SJSA1 (cell line): Measurements from ENCODE around the gene SCGB1D1. TPM values are rescaled to one million over a fixed set of nuclear protein-coding genes. Genes with fewer than 3 reads are reported as not detected.

ENCODE experiments used
- DNase-seq, 2 experiments: peaks; one replicate each; pipeline ENCODE4 v3.0.0-alpha.2; 2015 to 2020; ENCODE audit warnings: low spot score in 2 of 2, low read depth in 1 of 2
- H3K27ac ChIP-seq: fragments of 250-450 bp; sonication (Bioruptor Pico); 2 replicates; pipeline ENCODE4 v1.5.1; 2020; ENCODE audit warnings: mild to moderate bottlenecking, moderate library complexity
- H3K27me3 ChIP-seq: fragments of 250-450 bp; sonication (Bioruptor Pico); replicated peaks from 2 replicates; pipeline ENCODE4 v1.5.1; 2020; ENCODE audit warnings: mild to moderate bottlenecking, moderate library complexity
- H3K36me3 ChIP-seq: fragments of 250-450 bp; sonication (Bioruptor Pico); 2 replicates; pipeline ENCODE4 v1.5.1; 2020; ENCODE audit warnings: mild to moderate bottlenecking
- H3K4me1 ChIP-seq: fragments of 250-450 bp; sonication (Bioruptor Pico); replicated peaks from 2 replicates; pipeline ENCODE4 v1.6.1; 2021; ENCODE audit warnings: mild to moderate bottlenecking
- H3K4me3 ChIP-seq: fragments of 250-450 bp; sonication (Bioruptor Pico); 2 replicates; pipeline ENCODE4 v1.5.1; 2020; ENCODE audit warnings: mild to moderate bottlenecking
- H3K9me3 ChIP-seq: fragments of 250-450 bp; sonication (Bioruptor Pico); replicated peaks from 2 replicates; pipeline ENCODE4 v1.5.1; 2020; ENCODE audit warnings: mild to moderate bottlenecking
- total RNA-seq: library from RNA; depleted of rRNA; stranded (reverse); fragments of >200 nt; shearing (Covaris generic); gene quantifications from 2 replicates; pipeline ENCODE4 v1.2.3, GENCODE V29; 2014

Gene SCGB1D1
- total RNA-seq, 1 experiment from 2014 or later = not detected

- peak in 1 of 2 experiments; percentile 39 for DNase-seq
- Histone ChIP-seq H3K36me3 (peaks cover 82% of the 10 kb centered on the region), H3K4me3 (no peak overlapping the region), H3K9me3 (no peaks in the 10 kb centered on the region), H3K27ac (no peak overlapping the region), H3K27me3 (no peaks in the 10 kb centered on the region), H3K4me1 (no peaks in the 10 kb centered on the region)
Observed at GRCh38 chr11:62149986-62150886, 39.8 kb upstream of the SCGB1D1 start.

- no peaks in the 10 kb centered on the region for H3K4me1 ChIP-seq
- no peak overlapping the region for H3K4me3 ChIP-seq
- no peak overlapping the region for H3K27ac ChIP-seq
- peak in 1 of 2 experiments; percentile 42 for DNase-seq
- H3K36me3 ChIP-seq = peaks cover 73% of the 10 kb centered on the region
- H3K27me3 ChIP-seq = no peaks in the 10 kb centered on the region
- no peaks in the 10 kb centered on the region for H3K9me3 ChIP-seq
Observed at GRCh38 chr11:62150887-62151736, 38.9 kb upstream of the SCGB1D1 start.

GRCh38 chr11:62151737-62152102, 38.3 kb upstream of the SCGB1D1 start:
- no peaks in the 10 kb centered on the region for H3K27me3 ChIP-seq
- no peak overlapping the region for H3K4me3 ChIP-seq
- no peaks in the 10 kb centered on the region for H3K9me3 ChIP-seq
- no peak overlapping the region for H3K27ac ChIP-seq
- peaks cover 67% of the 10 kb centered on the region for H3K36me3 ChIP-seq
- DNase-seq = peak in 1 of 2 experiments; percentile 39
- no peaks in the 10 kb centered on the region for H3K4me1 ChIP-seq

- Histone ChIP-seq H3K27me3 (no peaks in the 10 kb centered on the region), H3K36me3 (peaks cover 60% of the 10 kb centered on the region), H3K4me1 (no peaks in the 10 kb centered on the region), H3K4me3 (no peak overlapping the region), H3K27ac (no peak overlapping the region), H3K9me3 (no peaks in the 10 kb centered on the region)
- DNase-seq = peak in 1 of 2 experiments; percentile 39
Observed at GRCh38 chr11:62152245-62153086, 37.5 kb upstream of the SCGB1D1 start.

GRCh38 chr11:62153087-62153395, 37.0 kb upstream of the SCGB1D1 start:
- H3K36me3 ChIP-seq = peaks cover 54% of the 10 kb centered on the region
- no peak for DNase-seq
- no peaks in the 10 kb centered on the region for H3K27me3 ChIP-seq

GRCh38 chr11:62153617-62154016, 36.4 kb upstream of the SCGB1D1 start:
- Histone ChIP-seq H3K27ac (no peak overlapping the region), H3K4me1 (no peaks in the 10 kb centered on the region), H3K36me3 (peaks cover 48% of the 10 kb centered on the region), H3K9me3 (no peaks in the 10 kb centered on the region), H3K27me3 (0 out of 2 replicates have a peak, but pooled peaks cover 5% of the 10 kb centered on the region), H3K4me3 (no peak overlapping the region)
- no peak for DNase-seq

More at GRCh38 chr11:62153087-62153395, 37.0 kb upstream of the SCGB1D1 start:
- Histone ChIP-seq H3K4me1 (no peaks in the 10 kb centered on the region), H3K27ac (no peak overlapping the region), H3K4me3 (no peak overlapping the region), H3K9me3 (no peaks in the 10 kb centered on the region)

- Histone ChIP-seq H3K27ac (no peak overlapping the region), H3K4me3 (no peak overlapping the region), H3K27me3 (peaks cover 25% of the 10 kb centered on the region), H3K9me3 (no peaks in the 10 kb centered on the region), H3K36me3 (peaks cover 11% of the 10 kb centered on the region), H3K4me1 (no peaks in the 10 kb centered on the region)
- DNase-seq = no peak
Observed at GRCh38 chr11:62157603-62158002, 32.4 kb upstream of the SCGB1D1 start.

GRCh38 chr11:62166371-62166770, 23.6 kb upstream of the SCGB1D1 start:
- Histone ChIP-seq H3K4me3 (no peak overlapping the region), H3K27me3 (peaks cover 57% of the 10 kb centered on the region), H3K4me1 (no peaks in the 10 kb centered on the region), H3K27ac (no peak overlapping the region), H3K36me3 (no peaks in the 10 kb centered on the region), H3K9me3 (no peaks in the 10 kb centered on the region)
- no peak for DNase-seq

- Histone ChIP-seq H3K4me1 (no peaks in the 10 kb centered on the region), H3K9me3 (no peaks in the 10 kb centered on the region), H3K36me3 (no peaks in the 10 kb centered on the region), H3K27me3 (peaks cover 71% of the 10 kb centered on the region), H3K4me3 (no peak overlapping the region), H3K27ac (no peak overlapping the region)
- no peak for DNase-seq
Observed at GRCh38 chr11:62169448-62169847, 20.6 kb upstream of the SCGB1D1 start.

- no peaks in the 10 kb centered on the region for H3K9me3 ChIP-seq
- no peak for DNase-seq
Observed at GRCh38 chr11:62169935-62170334, 20.1 kb upstream of the SCGB1D1 start.

GRCh38 chr11:62171261-62171723, 18.7 kb upstream of the SCGB1D1 start:
- H3K27me3 ChIP-seq = peaks cover 78% of the 10 kb centered on the region
- no peak overlapping the region for H3K27ac ChIP-seq
- H3K4me3 ChIP-seq = no peak overlapping the region
- H3K4me1 ChIP-seq = no peaks in the 10 kb centered on the region
- H3K9me3 ChIP-seq = no peaks in the 10 kb centered on the region
- peak; percentile 60 to 72 for DNase-seq
- H3K36me3 ChIP-seq = no peaks in the 10 kb centered on the region

More at GRCh38 chr11:62169935-62170334, 20.1 kb upstream of the SCGB1D1 start:
- Histone ChIP-seq H3K27ac (no peak overlapping the region), H3K4me3 (no peak overlapping the region), H3K4me1 (no peaks in the 10 kb centered on the region), H3K27me3 (peaks cover 75% of the 10 kb centered on the region), H3K36me3 (no peaks in the 10 kb centered on the region)

GRCh38 chr11:62172294-62172693, 17.7 kb upstream of the SCGB1D1 start:
- Histone ChIP-seq H3K27me3 (peaks cover 87% of the 10 kb centered on the region), H3K9me3 (no peaks in the 10 kb centered on the region), H3K4me1 (no peaks in the 10 kb centered on the region), H3K27ac (no peak overlapping the region), H3K4me3 (no peak overlapping the region), H3K36me3 (no peaks in the 10 kb centered on the region)
- DNase-seq = no peak

GRCh38 chr11:62176766-62177165, 13.2 kb upstream of the SCGB1D1 start:
- Histone ChIP-seq H3K4me1 (no peaks in the 10 kb centered on the region), H3K9me3 (no peaks in the 10 kb centered on the region), H3K27me3 (peaks cover 83% of the 10 kb centered on the region), H3K36me3 (no peaks in the 10 kb centered on the region), H3K27ac (no peak overlapping the region), H3K4me3 (no peak overlapping the region)
- no peak for DNase-seq
